Bronchial epithelial cell (primary cell): ENCODE measurements around the gene CDK7. TPM values are rescaled to one million over a fixed set of nuclear protein-coding genes. Genes with fewer than 3 reads are reported as not detected.
"Not testable (repeated sequence)": the region's sequence is repeated elsewhere in the genome, so short reads cannot be mapped to it uniquely, and the experiment has no call there.

ENCODE experiments used
- DNase-seq: peaks from one replicate; pipeline ENCODE4 v3.0.0-alpha.2; 2010; ENCODE audit warnings: low read depth
- FAIRE-seq: peaks from 2 replicates; lab custom pipeline; 2011; peaks lifted over from hg19 to GRCh38; lab: Jason Lieb, UNC
- H3K27me3 ChIP-seq: 2 replicates; pipeline ENCODE4 v1.5.1; 2011; ENCODE audit warnings: low read length; ENCODE audit not compliant: control insufficient read depth, insufficient read depth
- H3K36me3 ChIP-seq: 2 replicates; pipeline ENCODE4 v1.5.1; 2011; ENCODE audit warnings: low read length; ENCODE audit not compliant: control insufficient read depth, insufficient read depth
- H3K4me3 ChIP-seq: 2 replicates; pipeline ENCODE4 v1.5.1; 2011; ENCODE audit warnings: mild to moderate bottlenecking, low read depth, low read length, control low read depth
- CTCF ChIP-seq: IDR thresholded peaks from 2 replicates; pipeline ENCODE4 v1.5.1; 2011; ENCODE audit warnings: mild to moderate bottlenecking, moderate library complexity, low read length, control low read depth, inconsistent platforms; ENCODE audit not compliant: insufficient read depth, severe bottlenecking
- total RNA-seq: library from RNA; depleted of rRNA; stranded (reverse); fragments of >200 nt; gene quantifications from 2 replicates; pipeline ENCODE4 v1.2.1, GENCODE V29; 2014

CDK7 gene
- total RNA-seq, 1 donor from 2014 or later: 60.8 TPM

GRCh38 chr5:69242215-69242927 lies 7.7 kb downstream of the CDK7 start:
- no peak overlapping the region for H3K4me3 ChIP-seq
- FAIRE-seq: no peak

GRCh38 chr5:69245031-69245430 lies 10.3 kb downstream of the CDK7 start:
- TF ChIP-seq CTCF: no peak
- DNase-seq (no peak), FAIRE-seq (no peak)
- Histone ChIP-seq H3K4me3 (no peak overlapping the region), H3K27me3 (no peaks in the 10 kb centered on the region), H3K36me3 (no peaks in the 10 kb centered on the region)

More at GRCh38 chr5:69242215-69242927, 7.7 kb downstream of the CDK7 start:
- Histone ChIP-seq H3K27me3 (no peaks in the 10 kb centered on the region), H3K36me3 (no peaks in the 10 kb centered on the region)
- peak; percentile 15 for DNase-seq
- TF ChIP-seq CTCF: no peak

GRCh38 chr5:69248019-69248418 lies 13.3 kb downstream of the CDK7 start:
- TF ChIP-seq CTCF: no peak
- DNase-seq: no peak
- FAIRE-seq: no peak
- Histone ChIP-seq H3K36me3 (peaks cover 2% of the 10 kb centered on the region), H3K4me3 (no peak overlapping the region), H3K27me3 (no peaks in the 10 kb centered on the region)

GRCh38 chr5:69250593-69250992 lies 15.9 kb downstream of the CDK7 start:
- TF ChIP-seq CTCF: no peak
- H3K36me3 ChIP-seq: peaks cover 2% of the 10 kb centered on the region
- H3K27me3 ChIP-seq: no peaks in the 10 kb centered on the region
- no peak for DNase-seq
- no peak for FAIRE-seq
- no peak overlapping the region for H3K4me3 ChIP-seq

GRCh38 chr5:69252437-69252836 lies 17.8 kb downstream of the CDK7 start:
- Histone ChIP-seq H3K36me3 (peaks cover 2% of the 10 kb centered on the region), H3K4me3 (no peak overlapping the region), H3K27me3 (no peaks in the 10 kb centered on the region)
- no peak for TF ChIP-seq CTCF
- DNase-seq (no peak), FAIRE-seq (no peak)

- not testable (repeated sequence) for FAIRE-seq, H3K36me3 ChIP-seq, H3K4me3 ChIP-seq, H3K27me3 ChIP-seq
- peak; percentile 28 for DNase-seq
These were observed 21.3 kb downstream of the CDK7 start for GRCh38 chr5:69255940-69256339.
